Adrenal gland (tissue), 5 donors: ENCODE measurements around the gene TCP10L.

Source experiments
- CTCF ChIP-seq, 6 experiments: fragments of 450-650 bp in 4 of 6; fragments of 200-600 bp in 2 of 6; sonication (generic) in 1 of 6; IDR thresholded peaks; 1 replicate in 5 of 6; 2 replicates in 1 of 6; pipeline versions ENCODE4 v1.5.1 to v1.8.0; 2016 to 2021; ENCODE audit warnings: antibody characterized with exemption in 6 of 6, mild to moderate bottlenecking in 2 of 6, moderate library complexity in 1 of 6
- POLR2A ChIP-seq, 2 donors: fragments of 450-650 bp; IDR thresholded peaks; one replicate each; pipeline ENCODE4 v1.6.1; 2017; ENCODE audit warnings: antibody characterized with exemption in 2 of 2, mild to moderate bottlenecking in 2 of 2, moderate library complexity in 1 of 2
- donor health status: DM: no; HTN: no; CAD: no.

DNA sequence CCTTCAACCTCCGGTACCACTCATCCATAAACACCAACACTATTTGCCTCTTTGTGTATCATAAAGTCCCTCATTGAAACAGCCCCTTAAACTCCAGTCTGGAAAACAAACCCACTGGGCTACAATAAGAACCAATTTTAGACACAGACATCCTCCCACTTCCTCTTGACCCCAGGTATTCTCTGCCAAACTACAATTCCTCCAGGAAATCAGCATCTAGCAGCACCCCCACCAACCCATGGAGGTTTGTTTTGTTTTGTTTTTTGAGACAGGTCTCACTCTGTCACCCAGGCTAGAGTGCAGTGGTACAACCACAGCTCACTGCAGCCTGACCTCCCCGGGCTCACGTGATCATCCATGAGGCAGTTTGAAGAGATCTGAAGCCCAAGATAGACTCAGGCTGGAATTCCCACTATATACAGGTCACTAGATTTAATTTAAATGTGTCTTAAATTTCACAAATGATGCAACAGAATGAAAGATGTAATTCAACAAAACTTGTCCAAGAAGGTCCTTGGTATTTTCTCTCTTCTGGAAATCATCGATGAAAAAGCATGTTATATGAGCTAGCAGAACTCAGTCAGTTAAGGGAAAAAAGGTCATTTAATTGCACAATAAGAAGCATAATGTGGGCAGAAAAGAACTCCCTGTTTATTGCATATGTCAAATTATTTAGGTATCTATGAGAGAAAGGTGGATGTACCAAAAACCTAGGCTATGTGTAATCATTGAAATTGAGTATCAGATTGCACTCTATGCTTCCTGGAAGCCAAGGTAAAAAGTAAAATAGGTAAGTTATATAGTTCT, 30.3 kb downstream of the TCP10L start:
- no peak for TF ChIP-seq CTCF (IDR thresholded peaks at IDR 0.05)
- no peak for TF ChIP-seq POLR2A (IDR thresholded peaks at IDR 0.05)
